Measurements from ENCODE around the gene EIF5A.

EIF5A gene

GRCh38 chr17:7280519-7281073 is 26.8 kb upstream of the EIF5A start:
- peaks cover 31% of the 10 kb centered on the region for H3K27me3 Mint-ChIP-seq
- DNase-seq (ENCODE audit: low spot score in 2 of 2) (peak; percentile 38 to 80), ATAC-seq (replicated peaks; ENCODE audit: extremely low read depth, poor library complexity, severe bottlenecking) (peak; percentile 91)
- H3K27ac Mint-ChIP-seq (ENCODE audit: low read depth) = no peak overlapping the region
- peaks cover 13% of the 10 kb centered on the region for H3K4me1 Mint-ChIP-seq
- no peaks in the 10 kb centered on the region for H3K9me3 Mint-ChIP-seq
- H3K4me3 Mint-ChIP-seq = peak overlapping the region; percentile 77
- peaks cover 2% of the 10 kb centered on the region for H3K36me3 Mint-ChIP-seq (ENCODE audit: insufficient read depth)

DNA sequence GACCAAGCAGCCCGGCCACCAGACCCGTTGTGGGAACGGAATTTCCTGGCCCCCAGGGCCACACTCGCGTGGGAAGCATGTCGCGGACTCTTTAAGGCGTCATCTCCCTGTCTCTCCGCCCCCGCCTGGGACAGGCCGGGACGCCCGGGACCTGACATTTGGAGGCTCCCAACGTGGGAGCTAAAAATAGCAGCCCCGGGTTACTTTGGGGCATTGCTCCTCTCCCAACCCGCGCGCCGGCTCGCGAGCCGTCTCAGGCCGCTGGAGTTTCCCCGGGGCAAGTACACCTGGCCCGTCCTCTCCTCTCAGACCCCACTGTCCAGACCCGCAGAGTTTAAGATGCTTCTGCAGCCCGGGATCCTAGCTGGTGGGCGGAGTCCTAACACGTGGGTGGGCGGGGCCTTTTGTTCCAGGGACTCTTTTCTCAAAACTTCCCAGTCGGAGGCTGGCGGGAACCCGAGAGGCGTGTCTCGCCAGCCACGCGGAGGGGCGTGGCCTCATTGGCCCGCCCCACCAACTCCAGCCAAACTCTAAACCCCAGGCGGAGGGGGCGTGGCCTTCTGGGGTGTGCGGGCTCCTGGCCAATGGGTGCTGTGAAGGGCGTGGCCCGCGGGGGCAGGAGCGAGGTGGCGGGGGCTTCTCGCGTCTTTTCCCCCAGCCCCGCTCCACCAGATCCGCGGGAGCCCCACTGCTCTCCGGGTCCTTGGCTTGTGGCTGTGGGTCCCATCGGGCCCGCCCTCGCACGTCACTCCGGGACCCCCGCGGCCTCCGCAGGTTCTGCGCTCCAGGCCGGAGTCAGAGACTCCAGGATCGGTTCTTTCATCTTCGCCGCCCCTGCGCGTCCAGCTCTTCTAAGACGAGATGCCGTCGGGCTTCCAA is 26.1 kb upstream of the EIF5A start, which contains the start of gene SLC2A4:
SLC2A4 (plus strand) TSS at position 645 of the 879 bp plus-strand sequence; CDS start at position 862, 217 bp downstream.
- peak within 1 kb of the TSS; percentile 59 for H3K27ac Mint-ChIP-seq (ENCODE audit: low read depth)
- peaks cover 38% of the 10 kb centered on the region for H3K27me3 Mint-ChIP-seq
- peak within 1 kb of the TSS; percentile 77 for H3K4me3 Mint-ChIP-seq

DNA sequence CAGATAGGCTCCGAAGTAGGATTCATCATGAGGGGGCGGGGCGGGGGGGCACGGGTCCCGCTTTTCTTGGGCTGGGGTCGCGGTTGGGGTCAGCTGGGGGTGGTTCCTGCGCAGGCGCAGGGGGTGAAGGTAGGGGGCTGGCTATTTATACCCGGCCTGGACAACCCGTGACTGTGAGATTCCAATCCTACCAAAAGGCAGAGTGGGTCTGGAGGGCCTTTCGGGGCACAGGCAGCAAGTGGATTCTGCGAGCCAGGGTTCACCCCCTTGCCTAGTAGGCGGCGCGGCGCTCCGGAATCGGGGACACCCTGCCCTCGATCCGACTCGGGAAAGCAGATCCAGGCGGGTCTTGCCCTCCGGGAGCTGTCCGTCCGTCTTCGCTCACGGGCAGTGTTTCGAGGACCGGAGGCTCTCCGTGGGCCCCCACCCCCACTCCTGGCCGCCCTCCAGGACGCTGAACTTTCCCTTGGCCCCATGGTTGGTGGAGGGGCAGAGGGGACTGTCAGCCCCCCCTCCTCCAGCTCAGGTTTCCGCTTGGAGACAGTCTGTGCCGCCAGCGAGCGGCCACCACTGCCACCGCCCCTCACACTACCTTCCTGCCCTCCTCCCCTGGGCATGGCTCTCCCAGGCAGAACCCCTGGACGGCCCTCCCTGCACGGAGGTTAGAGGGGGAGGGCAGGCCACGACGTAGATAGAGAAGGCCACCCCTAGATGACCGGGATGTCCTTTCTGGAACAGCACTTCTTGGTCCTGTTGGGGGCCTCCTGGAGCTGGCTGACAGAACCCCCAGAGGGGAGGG is 25.3 kb upstream of the EIF5A start:
- peak overlapping the region; percentile 77 for H3K4me3 Mint-ChIP-seq
- H3K9me3 Mint-ChIP-seq = no peaks in the 10 kb centered on the region
- H3K36me3 Mint-ChIP-seq (ENCODE audit: insufficient read depth) = peaks cover 2% of the 10 kb centered on the region
- H3K27ac Mint-ChIP-seq (ENCODE audit: low read depth) = peak overlapping the region; percentile 59
- H3K4me1 Mint-ChIP-seq = peaks cover 13% of the 10 kb centered on the region
- DNase-seq (ENCODE audit: low spot score in 2 of 2) = no peak
- peaks cover 46% of the 10 kb centered on the region for H3K27me3 Mint-ChIP-seq
- no peak for ATAC-seq (replicated peaks; ENCODE audit: extremely low read depth, poor library complexity, severe bottlenecking)

More for the DNA sequence above, 26.1 kb upstream of the EIF5A start, which contains the start of gene SLC2A4:
- DNase-seq (ENCODE audit: low spot score in 2 of 2) (peak in 1 of 2 donors; percentile 44), ATAC-seq (replicated peaks; ENCODE audit: extremely low read depth, poor library complexity, severe bottlenecking) (peak; percentile 39)
- H3K36me3 Mint-ChIP-seq (ENCODE audit: insufficient read depth) = peaks cover 2% of the 10 kb centered on the region
- H3K9me3 Mint-ChIP-seq = no peaks in the 10 kb centered on the region
- peaks cover 13% of the 10 kb centered on the region for H3K4me1 Mint-ChIP-seq

DNA sequence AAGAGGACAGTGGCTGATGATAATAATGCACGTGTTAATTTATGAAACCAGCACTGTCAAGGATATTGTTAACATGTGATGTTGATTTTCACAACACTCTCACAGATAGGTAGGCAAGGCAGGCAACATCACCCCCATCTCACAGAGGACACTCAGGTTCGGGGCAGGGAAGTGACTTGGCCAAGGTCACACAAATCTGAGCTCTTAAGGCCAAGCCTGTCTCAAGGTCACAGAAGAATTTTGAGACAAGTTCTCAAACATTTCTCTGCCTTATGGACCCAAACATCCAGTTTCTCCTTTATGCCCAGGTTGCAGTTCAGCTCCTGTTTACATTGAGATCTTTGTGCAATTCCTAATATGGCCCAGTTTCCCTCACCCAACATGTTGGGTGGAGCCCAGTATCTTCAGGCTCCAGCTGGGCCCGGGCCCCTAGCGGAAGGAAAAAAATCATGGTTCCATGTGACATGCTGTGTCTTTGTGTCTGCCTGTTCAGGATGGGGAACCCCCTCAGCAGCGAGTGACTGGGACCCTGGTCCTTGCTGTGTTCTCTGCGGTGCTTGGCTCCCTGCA is 24.6 kb upstream of the EIF5A start:
- Mint-ChIP-seq H3K36me3 (ENCODE audit: insufficient read depth) (peaks cover 2% of the 10 kb centered on the region), H3K4me3 (peak overlapping the region; percentile 77), H3K27me3 (peaks cover 53% of the 10 kb centered on the region), H3K27ac (ENCODE audit: low read depth) (no peak overlapping the region), H3K4me1 (peaks cover 13% of the 10 kb centered on the region), H3K9me3 (no peaks in the 10 kb centered on the region)
- no peak for ATAC-seq (replicated peaks; ENCODE audit: extremely low read depth, poor library complexity, severe bottlenecking)
- DNase-seq (ENCODE audit: low spot score in 2 of 2) = no peak

- peaks cover 61% of the 10 kb centered on the region for H3K27me3 Mint-ChIP-seq
These were observed 23.8 kb upstream of the EIF5A start for GRCh38 chr17:7283471-7284216.

GRCh38 chr17:7284911-7285310 is 22.5 kb upstream of the EIF5A start:
- Mint-ChIP-seq H3K36me3 (ENCODE audit: insufficient read depth) (peaks cover 2% of the 10 kb centered on the region), H3K9me3 (no peaks in the 10 kb centered on the region), H3K4me3 (no peak overlapping the region), H3K27me3 (peaks cover 67% of the 10 kb centered on the region), H3K27ac (ENCODE audit: low read depth) (no peak overlapping the region), H3K4me1 (peaks cover 13% of the 10 kb centered on the region)
- DNase-seq (ENCODE audit: low spot score in 2 of 2) (no peak), ATAC-seq (replicated peaks; ENCODE audit: extremely low read depth, poor library complexity, severe bottlenecking) (no peak)

More at GRCh38 chr17:7283471-7284216, 23.8 kb upstream of the EIF5A start:
- H3K27ac Mint-ChIP-seq (ENCODE audit: low read depth) = no peak overlapping the region
- peaks cover 13% of the 10 kb centered on the region for H3K4me1 Mint-ChIP-seq
- peaks cover 2% of the 10 kb centered on the region for H3K36me3 Mint-ChIP-seq (ENCODE audit: insufficient read depth)
- H3K4me3 Mint-ChIP-seq = no peak overlapping the region
- DNase-seq (ENCODE audit: low spot score in 2 of 2) (no peak), ATAC-seq (replicated peaks; ENCODE audit: extremely low read depth, poor library complexity, severe bottlenecking) (no peak)
- no peaks in the 10 kb centered on the region for H3K9me3 Mint-ChIP-seq

DNA sequence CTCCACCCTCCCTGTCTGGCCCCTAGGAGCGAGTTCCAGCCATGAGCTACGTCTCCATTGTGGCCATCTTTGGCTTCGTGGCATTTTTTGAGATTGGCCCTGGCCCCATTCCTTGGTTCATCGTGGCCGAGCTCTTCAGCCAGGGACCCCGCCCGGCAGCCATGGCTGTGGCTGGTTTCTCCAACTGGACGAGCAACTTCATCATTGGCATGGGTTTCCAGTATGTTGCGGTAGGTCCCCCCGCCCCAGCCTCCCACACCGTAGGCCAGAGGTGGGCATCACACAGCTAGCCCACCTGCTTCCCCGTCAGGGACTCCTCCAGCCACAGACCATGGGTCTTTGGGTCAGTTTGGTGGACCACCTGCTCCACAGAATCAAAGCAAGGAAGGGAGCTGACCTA is 21.7 kb upstream of the EIF5A start:
- ATAC-seq (replicated peaks; ENCODE audit: extremely low read depth, poor library complexity, severe bottlenecking) (no peak), DNase-seq (ENCODE audit: low spot score in 2 of 2) (no peak)
- no peaks in the 10 kb centered on the region for H3K9me3 Mint-ChIP-seq
- H3K4me1 Mint-ChIP-seq = peaks cover 12% of the 10 kb centered on the region
- no peak overlapping the region for H3K27ac Mint-ChIP-seq (ENCODE audit: low read depth)
- no peak overlapping the region for H3K4me3 Mint-ChIP-seq
- H3K27me3 Mint-ChIP-seq = peaks cover 75% of the 10 kb centered on the region
- peaks cover 2% of the 10 kb centered on the region for H3K36me3 Mint-ChIP-seq (ENCODE audit: insufficient read depth)

GRCh38 chr17:7289256-7290032 is 18.0 kb upstream of the EIF5A start:
- Mint-ChIP-seq H3K4me1 (no peaks in the 10 kb centered on the region), H3K27me3 (peaks cover 76% of the 10 kb centered on the region), H3K36me3 (ENCODE audit: insufficient read depth) (peaks cover 4% of the 10 kb centered on the region), H3K4me3 (no peak overlapping the region), H3K27ac (ENCODE audit: low read depth) (no peak overlapping the region), H3K9me3 (no peaks in the 10 kb centered on the region)
- DNase-seq (ENCODE audit: low spot score in 2 of 2) = no peak
- no peak for ATAC-seq (replicated peaks; ENCODE audit: extremely low read depth, poor library complexity, severe bottlenecking)

DNA sequence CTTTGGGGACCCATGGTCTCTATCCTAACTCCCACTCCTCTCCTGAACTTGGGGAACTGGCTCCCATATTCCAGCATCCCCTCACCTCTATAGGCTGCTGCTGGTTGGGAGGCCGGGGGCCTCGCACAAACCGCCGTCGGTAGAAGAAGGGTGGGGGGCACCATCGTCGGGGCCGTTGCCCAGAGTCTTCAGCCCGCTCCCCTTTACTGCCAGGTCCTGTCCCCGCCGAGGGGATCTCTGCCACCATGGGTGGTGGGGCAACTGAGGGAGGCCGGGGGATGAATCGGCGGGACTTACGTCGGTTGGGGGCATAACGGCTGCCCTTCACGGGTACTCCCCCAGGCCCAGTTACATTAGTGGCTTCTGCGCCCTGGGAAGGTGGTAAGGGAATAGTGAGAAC is 17.3 kb upstream of the EIF5A start:
- Mint-ChIP-seq H3K27ac (ENCODE audit: low read depth) (no peak overlapping the region), H3K36me3 (ENCODE audit: insufficient read depth) (peaks cover 4% of the 10 kb centered on the region), H3K27me3 (peaks cover 79% of the 10 kb centered on the region), H3K4me1 (peaks cover 5% of the 10 kb centered on the region), H3K9me3 (no peaks in the 10 kb centered on the region), H3K4me3 (no peak overlapping the region)
- DNase-seq (ENCODE audit: low spot score in 2 of 2) (no peak), ATAC-seq (replicated peaks; ENCODE audit: extremely low read depth, poor library complexity, severe bottlenecking) (no peak)

GRCh38 chr17:7290685-7291084 is 16.7 kb upstream of the EIF5A start:
- DNase-seq (ENCODE audit: low spot score in 2 of 2) (no peak), ATAC-seq (replicated peaks; ENCODE audit: extremely low read depth, poor library complexity, severe bottlenecking) (no peak)
- Mint-ChIP-seq H3K4me1 (peaks cover 7% of the 10 kb centered on the region), H3K27ac (ENCODE audit: low read depth) (no peak overlapping the region), H3K27me3 (peaks cover 78% of the 10 kb centered on the region), H3K9me3 (no peaks in the 10 kb centered on the region), H3K36me3 (ENCODE audit: insufficient read depth) (peaks cover 7% of the 10 kb centered on the region), H3K4me3 (no peak overlapping the region)

DNA sequence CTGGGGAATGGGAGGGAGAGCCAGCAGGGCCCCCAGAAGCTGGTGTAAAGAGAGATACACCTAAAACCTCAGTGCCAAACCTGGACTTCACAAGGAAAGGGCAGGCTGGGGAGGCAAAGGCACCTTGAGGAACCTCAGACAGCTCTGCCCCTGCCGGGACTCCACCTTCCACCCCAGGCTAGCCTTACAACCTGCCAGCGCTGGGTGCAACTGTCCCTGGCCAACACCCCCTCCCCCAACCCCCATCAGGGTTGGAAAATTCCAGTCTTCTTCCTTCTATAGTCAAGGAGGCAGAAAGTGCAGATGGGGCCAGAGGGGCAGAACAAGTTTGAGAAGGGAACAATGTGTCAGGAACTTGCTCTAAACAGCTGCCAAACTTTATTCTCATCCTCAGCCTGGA is 15.2 kb upstream of the EIF5A start:
- DNase-seq (ENCODE audit: low spot score in 2 of 2) (no peak), ATAC-seq (replicated peaks; ENCODE audit: extremely low read depth, poor library complexity, severe bottlenecking) (no peak)
- Mint-ChIP-seq H3K9me3 (no peaks in the 10 kb centered on the region), H3K36me3 (ENCODE audit: insufficient read depth) (peaks cover 7% of the 10 kb centered on the region), H3K27me3 (peaks cover 70% of the 10 kb centered on the region), H3K4me1 (peaks cover 7% of the 10 kb centered on the region), H3K27ac (ENCODE audit: low read depth) (no peak overlapping the region), H3K4me3 (no peak overlapping the region)

Data from central memory CD8-positive, alpha-beta T cell (primary cell).